GM18861 (cell line): ENCODE measurements around the gene SPINT1.
"Not testable (repeated sequence)": the region's sequence is repeated elsewhere in the genome, so short reads cannot be mapped to it uniquely, and the experiment has no call there.

Experiments
- ATAC-seq: cut with Tn5 transposase; IDR thresholded peaks from one replicate; pipeline ENCODE4 v1.9.1; 2021; ENCODE audit not compliant: unreplicated experiment

Gene SPINT1

DNA sequence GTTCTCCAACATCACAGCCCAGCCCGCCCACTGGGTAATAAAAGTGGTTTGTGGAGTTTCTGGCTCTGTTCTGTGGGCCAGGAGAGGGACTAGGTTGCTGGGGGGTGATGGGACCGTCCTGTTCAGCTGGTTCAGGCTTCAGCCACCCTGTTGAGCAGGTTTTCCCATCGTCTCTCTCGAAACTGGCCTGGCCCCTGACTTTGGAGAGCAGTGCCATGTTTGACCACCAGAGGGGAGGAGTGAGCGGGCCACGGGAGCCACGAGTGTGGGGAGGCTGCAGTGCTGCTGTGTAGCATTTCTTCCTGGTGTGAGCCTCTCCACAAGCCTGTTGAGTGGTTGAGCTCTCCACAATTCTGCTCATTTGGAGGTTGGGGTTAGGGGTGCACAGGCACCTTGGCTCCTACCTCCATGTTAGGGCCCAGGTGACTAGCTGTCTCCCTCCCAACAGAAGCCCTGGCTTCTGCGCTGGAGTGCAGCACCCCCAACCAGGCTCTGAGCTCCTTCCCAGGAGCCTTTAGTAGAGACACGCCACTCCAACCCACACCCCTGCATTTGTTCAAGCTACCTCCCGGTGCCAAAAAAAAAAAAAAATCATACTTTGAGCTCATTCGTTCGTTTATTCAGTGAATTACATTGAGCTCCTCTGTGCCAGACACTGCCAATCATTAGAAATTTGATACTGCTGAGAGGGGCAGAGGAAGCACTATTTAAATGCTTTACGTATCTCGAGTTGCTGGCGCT lies 13.9 kb downstream of the SPINT1 start:
- ATAC-seq, result peak; percentile 49

DNA sequence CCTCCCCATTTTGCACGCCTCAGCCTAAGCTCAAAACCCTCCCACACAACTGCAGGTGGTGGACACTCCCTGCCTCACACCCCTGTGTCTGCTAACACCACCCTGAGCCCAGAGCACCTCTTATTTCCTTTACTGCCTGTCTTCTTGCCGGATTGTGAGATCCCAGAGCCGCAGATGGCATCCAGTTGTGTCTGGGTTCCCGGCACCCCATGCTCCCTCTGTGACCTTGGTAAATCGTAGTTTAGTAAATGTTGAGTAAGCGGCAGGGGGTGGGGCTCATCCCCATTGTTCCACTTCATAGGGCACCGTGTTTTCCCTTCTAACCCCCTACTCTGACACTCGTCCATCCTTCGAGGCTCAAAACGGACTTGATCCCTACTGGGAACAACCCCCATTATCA lies 14.9 kb downstream of the SPINT1 start:
- no peak for ATAC-seq

DNA sequence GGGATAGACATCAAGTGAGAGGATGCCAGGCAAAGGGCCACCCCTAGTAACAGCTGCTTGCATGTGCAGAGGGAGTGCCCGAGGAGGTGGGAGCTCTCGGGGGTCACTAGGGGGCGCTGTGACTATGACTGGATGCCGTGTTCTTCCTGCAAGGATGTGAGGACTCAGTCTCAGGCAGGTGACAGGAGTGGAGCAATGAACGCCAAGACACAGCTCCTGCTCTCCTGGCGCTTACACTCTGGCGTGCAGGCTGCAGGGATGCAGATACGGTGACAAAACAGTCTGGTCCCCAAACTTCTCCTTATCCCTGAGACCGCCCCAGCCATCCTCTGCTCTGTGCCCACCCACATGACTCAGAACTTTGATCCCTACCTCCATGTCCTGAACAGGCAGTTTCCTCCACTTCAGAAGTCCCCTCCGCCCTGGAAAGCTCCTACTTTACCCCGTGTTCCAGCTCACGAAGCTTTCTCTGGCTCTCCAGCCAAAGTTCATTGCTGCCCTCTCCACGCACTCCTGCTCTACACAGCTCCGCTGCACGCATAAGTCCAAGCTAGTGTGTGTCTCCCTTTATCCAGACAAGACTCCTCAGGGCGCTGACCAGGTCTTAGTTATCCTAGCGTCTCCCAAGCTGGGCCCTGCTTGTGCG lies 15.5 kb downstream of the SPINT1 start:
- ATAC-seq, result peak; percentile 46

DNA sequence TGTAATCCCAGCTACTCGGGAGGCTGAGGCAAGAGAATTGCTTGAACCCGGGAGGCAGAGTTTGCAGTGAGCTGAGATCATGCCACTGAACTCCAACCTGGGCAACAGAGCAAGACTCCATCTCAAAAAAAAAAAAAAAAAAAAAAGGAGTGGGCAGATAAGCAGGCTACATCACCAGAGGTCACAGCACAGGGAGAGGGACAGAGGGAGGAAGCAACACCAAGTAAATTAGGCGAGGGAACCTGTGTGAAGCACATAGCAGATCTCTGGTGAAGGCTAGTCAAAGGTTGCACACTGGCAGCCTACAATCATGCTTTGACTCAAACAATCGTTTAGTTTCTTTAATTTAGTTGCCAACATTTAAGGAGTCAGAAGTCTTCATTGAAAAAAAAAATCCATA lies 17.3 kb downstream of the SPINT1 start:
- ATAC-seq, result not testable (repeated sequence)

DNA sequence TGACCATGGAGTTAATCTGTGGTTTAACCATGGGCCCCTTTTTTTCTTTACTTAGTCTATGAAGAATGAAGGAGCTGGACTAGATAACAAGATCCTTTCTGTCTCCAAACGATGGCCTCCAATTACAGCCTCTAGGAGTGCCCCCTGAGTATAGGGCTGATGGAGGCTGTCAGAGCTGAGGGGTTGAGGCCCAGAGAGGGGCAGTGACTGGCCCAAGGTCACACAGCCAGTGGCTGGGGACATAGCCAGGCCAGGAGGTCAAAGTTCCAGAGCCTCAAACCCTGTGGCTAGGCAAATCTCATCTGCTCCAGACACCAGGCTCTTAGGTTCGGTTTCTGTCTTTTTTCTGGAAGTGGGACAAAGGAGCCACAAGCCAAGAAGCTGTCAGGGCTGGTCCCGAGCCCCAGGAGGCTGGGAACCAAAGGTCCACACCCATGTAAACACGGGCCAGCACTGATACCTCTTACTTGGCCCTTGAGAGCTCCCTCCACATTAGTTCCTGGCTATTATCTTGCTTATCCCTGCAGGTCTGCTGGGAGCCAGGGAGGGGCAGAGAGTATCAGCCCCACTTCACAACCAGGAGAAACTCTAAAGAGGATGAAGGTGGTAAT lies 19.9 kb downstream of the SPINT1 start:
- no peak for ATAC-seq

DNA sequence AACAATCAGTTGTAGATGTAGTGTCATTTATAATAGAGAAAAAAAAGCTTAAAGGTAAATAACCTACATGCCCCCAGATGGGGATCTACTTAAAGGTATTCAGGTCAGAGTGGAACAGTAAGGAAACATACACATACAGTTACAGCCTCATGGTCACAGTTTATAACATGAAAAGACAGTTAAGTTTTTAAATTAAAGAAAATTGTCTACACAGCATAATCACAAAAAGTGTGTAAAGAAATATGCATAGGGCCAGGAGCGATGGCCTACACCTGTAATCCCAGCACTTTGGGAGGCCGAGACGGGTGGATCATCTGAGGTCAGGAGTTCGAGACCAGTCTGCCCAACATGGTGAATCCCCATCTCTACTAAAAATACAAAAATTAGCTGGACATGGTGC lies 23.4 kb downstream of the SPINT1 start:
- no peak for ATAC-seq

DNA sequence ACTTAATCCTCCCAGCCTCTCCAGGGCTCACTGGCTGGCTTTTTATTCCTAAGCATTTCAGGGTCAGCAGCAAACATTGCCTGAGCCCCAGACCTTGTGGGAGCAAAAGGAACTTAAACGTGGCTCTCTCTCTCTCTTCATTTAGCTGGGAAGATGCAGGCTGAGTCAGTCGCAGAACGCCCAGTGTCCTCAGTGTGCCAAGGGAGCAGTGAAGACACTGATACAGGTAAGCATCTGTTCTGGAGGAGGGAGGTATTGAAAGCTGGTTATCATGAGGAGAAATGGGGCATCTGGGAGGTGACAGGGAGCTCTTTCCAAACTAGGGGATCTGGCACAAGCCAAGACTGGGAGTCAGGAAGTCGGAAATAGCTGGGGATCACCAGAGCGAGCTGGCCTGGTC lies 25.8 kb downstream of the SPINT1 start:
- no peak for ATAC-seq

DNA sequence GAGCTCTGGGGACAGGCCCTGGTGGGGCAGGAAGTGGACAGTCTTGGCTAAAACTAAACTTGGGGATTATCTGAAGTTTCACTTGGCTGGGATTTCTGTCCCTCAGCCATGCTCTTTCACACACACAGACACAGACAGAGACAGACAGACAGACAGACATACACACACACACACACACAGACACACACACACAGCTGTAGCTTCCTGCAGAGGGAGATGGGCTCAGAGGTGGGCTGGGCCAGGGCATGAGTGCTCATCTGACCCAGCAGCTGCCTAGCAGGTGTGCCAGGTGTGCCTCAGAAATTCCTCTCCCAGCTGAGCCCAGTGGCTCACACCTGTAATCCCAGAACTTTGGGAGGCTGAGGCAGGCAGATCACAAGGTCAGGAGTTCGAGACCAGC lies 26.9 kb downstream of the SPINT1 start:
- ATAC-seq, result no peak

DNA sequence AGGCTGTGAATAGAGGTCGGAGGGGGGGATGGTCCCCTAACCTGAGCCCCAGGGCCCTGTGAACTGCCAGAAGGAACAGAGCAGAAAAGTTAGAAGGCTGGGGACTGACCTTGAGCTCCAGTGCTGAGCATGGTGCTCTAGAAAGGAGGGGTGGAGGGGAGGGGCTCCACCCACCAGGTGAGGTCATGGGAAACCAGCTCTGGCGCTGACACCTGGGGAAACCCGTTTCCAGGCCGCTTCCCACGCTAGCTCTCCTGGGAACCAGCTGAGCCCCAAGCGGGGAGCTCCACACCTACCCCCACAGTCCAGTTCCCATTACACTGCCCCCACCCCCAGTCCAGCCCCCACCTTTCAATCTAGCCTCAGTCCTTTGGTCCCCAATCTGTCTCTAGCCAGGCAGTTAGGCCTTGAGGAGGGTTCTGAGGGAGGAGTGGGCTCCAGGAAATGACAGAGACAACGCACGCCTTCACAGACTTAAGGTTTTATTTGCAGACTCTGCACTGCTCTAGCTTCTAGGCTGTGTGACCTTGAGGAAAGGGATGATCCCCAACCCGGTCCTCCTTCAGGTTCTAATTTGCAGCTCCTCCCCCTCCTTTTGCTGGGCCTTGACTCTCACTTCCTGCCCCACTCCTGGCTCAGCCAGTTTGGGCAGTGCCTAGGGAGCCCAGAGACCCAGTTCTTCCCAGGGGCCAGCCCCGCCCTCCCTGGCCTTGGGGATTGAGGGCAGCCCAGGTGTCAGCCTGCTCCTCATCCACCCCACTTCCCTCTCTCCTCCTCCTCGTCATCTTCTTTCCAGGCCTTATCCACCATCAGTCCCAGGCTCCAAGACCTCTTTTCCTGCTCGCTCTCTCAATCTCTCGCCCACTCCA lies 28.1 kb downstream of the SPINT1 start:
- ATAC-seq, result no peak

DNA sequence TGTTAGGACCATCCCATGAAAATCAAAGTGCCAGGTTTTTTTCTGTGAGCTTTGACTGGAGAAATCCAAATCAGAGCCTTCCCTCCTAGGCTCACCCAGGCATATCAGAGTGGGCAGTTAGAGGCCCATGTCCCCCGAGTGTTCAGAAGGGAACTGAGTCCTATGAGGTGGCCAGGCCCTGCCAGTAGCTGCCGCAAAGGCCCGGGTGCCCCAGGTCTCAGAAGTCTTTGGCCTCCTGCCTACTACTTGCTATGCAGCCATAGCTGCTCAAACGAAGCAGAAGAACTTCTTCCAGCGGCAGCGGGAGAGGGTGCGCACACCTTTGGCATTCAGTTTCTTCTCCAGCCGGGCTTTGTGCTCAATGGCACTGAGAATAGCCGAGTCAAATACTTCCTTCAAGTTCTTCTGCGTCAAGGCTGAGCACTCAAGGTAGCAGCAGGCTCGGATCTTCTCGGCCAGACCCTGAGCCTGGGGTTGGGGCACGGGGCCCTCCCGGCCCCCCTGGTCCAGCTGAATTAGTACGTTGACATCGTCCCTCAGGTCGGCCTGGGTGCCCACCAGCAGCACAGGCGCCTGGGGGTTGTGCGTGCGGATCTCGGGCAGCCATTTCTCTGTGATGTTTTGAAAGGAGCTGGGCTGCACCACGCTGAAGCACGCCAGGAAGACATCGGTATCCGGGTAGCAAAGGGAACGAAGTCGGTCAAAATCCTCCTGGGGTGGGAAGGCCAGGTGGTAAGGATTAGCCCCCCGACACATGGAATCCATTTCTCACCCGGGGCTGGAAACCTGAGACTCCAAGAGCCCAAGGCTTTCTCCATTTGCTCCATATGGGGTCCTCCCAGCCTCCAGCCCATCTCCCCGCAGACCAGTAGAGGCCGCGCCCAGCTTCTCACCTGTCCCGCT lies 29.2 kb downstream of the SPINT1 start:
- no peak for ATAC-seq

DNA sequence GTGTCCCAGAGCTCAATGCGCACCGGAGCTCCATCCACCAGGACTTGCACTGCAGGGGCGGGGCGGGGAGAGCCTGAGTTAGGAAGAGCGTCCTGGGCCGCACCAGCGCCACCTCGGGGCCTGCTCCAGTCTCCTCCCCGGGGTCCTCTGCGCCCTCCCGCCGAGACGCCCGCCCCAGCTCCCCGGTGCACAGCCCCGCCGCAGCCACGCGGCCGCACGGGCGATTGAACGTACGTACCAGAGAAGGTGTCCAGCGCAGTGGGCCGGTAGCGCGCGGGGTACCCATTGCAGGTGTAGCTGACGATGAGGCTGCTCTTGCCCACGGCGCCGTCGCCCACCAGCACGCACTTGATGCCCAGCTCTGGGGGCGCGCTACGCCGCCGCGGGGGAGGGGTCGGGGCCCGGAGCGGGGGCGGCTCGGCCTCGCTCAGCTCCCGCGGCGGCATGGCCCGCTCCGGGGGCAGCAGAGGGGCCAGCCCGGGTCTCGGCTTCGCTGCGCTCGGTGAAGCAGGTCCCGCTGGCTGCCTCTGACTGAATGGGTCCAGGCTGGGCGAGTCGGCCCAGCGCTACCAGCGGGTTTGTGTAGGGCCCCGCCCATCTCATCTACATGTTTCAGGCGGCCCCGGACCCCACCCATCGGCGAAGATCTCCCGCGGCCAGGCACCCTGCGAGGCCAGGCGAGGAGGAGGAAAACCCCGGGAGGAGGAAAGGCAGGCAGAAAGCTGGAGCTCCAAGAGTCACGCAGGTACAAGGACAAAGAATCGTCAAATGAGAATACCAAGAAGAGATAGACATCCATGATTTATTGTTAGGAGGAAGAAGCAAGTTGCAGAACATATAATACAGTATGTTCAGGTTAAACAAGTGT lies 30.1 kb downstream of the SPINT1 start, which contains the start of gene RHOV:
Gene RHOV, minus strand, starts transcription at position 541 of the 868 bp plus-strand sequence. Its CDS starts 95 bp downstream, at position 446.
- peak; percentile 29 for ATAC-seq

DNA sequence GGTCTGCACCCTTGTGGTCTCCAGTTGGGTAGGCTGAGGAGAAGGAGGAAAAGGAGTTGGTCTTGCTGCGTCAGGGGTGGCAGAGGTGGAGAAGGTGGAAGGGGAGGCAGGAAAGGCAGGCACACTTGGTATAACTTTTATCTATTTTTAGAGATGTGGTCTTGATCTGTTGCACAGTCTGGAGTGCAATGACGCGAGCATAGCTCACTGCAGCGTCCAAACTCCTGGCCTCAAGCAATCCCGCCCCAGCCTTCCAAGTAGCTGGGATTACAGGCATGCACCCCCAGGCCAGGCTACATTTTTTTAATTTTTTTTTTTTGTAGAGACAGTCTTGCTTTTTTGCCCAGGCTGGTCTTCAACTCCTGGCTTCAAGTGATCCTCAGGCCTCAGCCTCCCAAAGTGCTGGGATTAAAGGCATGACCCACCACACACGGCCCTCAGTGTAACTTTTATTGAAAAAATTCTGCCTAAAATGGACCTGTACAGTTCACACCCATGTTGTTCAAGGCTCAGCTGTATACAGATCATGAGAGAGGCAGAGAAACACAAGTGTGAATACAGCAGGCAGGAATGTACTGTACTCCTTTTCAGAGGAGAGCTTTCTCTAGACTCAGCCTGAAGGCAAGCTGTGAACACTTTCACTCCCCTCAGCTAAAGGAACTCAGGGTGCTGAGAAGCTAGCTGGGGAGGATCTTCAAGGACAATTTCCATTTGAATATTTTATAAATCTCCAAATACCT lies 32.3 kb downstream of the SPINT1 start:
- ATAC-seq, result no peak

DNA sequence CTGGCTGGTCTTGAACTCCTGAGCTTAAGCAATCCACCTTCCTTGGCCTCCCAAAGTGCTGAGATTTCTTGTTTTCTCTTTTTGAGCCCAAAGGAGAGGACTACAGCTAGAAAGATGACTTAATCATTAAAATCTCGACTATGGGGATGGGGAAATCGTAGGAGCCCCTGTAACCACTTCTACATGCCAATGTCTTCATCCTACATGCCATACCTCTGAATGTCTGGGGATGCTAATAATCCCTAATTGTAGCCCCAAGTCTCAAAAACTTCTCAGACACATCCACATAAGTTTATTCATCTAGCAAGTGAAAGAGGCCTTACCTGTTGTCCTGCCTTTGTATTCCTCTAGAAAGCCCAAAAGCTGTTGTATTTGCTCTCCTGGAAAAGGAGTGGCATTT lies 33.8 kb downstream of the SPINT1 start:
- no peak for ATAC-seq

DNA sequence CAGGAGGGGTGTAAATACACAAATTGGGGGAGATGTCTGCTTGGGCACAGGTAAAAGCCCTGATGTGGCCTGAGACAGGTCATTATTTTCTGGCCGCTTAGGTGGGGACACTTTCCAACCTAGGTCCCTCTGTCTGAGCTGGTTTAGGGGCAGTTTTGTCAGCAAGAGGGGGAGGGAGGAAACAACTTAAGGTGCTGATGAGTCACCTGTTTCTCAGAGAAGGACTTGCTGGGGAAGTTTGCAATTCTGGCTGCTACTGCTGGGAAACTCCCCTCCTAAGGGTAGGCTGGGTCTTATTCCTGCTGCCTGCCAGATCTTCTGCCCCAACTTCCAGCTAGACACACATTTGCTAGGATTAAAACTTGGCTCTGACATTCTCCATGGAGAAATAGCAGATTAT lies 34.9 kb downstream of the SPINT1 start:
- peak; percentile 77 for ATAC-seq

DNA sequence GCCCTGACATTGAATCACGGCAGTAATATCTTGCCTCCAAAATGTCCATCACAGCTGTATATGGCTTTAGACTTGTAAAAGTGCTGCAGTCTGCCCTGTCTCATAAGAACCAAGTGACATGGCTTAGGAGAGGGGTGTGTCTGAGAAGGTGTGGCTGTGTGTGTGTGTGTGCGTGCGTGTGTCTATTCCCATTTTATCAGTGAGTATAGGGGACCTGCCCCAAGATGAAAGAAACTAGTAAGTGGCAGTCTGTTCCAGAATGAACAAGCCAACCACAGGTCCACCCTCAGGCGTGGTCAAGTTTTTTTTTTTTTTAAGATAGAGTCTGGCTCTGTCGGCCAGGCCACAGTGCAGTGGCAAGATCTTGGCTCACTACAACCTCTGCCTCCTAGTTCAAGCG lies 35.8 kb downstream of the SPINT1 start:
- no peak for ATAC-seq

DNA sequence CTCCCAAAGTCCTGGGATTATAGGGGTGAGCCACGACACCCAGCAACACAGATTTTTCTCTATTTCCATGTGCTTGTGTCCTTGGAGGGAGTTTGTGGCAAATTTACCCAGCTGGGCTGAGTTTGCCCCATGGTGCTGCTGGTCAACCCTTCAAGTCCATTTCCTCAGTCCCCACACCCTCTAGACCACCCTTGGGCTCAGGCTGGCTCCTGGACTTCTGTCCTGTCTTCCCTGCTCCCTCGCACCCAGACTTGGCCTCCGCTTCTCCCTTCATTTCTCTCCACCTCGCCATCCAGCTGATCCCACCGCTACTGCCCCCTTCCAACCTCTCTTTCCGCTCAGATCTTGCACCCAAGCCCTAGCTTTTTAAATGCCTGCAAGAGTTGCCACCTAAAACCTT lies 37.5 kb downstream of the SPINT1 start:
- no peak for ATAC-seq

DNA sequence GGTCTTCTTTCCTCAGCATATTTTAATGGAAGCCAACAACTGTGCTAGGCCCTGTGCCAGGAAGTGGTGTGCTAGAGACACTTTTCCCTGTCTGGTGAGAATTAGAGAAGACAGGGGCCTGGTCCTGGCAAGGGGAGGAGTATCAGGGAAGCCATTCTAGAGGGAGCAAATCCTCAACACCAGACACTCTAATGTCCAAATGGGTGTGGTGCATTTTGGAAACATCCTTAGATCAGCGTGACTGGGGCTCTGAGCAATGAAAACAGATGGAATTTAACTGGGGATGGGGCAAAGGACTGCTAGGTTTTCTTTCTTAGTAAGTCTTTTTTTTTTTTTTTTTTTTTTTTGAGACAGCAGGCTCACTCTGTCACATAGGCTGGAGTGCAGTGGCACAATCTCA lies 42.7 kb downstream of the SPINT1 start:
- no peak for ATAC-seq

DNA sequence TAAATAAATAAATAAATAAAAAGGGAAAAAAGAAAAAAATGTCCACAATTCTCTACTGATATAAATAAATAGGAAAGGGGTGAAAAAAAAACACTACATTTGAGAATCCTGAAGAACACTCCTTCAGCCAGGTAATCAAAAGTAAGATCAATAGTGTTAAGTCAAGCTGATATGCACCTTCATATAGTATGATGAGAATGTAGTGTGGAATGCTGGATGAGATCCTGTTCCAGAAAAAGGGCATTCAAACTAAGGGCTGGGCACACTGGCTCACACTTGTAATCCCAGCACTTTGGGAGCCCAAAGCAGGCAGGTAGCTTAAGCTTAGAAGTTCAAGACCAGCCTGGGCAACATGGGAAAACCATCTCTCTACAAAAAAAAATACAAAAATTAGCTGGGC lies 45.3 kb downstream of the SPINT1 start:
- ATAC-seq, result no peak

DNA sequence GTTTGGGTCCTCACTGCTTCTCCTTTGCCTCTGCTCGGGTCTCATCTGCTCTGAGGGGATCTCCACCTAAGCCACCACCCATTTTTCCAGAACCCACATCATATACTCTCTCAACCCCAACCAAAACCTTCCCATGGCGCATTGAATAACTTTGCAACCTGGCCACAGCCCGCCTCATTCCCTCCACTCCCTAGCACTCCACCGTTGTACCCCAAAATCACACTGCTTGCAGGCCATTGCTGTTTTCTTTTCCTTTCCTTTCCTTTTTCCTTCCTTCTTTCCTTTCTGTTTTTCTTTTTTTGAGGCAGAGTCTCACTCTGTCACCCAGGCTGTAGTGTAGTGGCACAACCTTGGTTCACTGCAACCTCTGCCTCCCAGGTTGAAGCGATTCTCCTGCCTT lies 47.3 kb downstream of the SPINT1 start:
- no peak for ATAC-seq
